Activated CD4-positive, alpha-beta T cell treated with anti-CD3 and anti-CD28 coated beads for 4 hours (primary cell): ENCODE data around the gene ARID5B.

Source experiments
- DNase-seq, 2 donors: peaks; one replicate each; pipeline ENCODE4 v3.0.0-alpha.2; 2020

The ARID5B gene

DNA sequence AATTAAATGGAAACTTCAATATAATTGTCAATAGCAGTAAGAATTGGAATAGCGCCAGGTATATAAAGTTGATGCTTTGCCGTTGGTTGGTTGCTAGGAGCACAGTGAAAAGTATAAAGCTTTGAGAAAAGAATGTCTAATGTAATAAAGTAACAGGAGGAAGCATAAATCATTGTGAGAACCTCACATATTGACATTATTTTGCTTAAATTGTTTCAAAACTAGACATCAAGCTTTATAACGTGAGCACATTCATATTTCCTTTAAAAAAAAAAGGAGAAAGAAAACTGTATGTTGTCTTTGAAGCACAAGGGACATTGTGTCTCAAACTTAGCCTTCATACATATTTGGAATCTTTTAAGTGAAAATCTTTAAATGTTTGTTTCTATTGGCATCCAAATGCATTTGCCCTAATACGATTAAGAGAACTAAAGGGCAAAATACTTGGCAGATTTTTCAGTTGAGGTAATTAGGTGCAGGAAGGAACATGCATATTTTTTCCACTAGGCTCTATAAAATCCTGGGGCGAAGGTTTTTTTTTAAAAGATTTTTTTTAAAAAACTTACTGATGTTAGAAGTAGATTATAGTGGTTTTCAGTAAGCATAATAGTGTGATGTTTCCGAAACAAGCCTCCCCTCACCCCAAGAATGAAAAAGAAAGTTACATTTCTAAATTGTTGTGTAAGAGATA, 92.4 kb downstream of the ARID5B start:
- no peak for DNase-seq

DNA sequence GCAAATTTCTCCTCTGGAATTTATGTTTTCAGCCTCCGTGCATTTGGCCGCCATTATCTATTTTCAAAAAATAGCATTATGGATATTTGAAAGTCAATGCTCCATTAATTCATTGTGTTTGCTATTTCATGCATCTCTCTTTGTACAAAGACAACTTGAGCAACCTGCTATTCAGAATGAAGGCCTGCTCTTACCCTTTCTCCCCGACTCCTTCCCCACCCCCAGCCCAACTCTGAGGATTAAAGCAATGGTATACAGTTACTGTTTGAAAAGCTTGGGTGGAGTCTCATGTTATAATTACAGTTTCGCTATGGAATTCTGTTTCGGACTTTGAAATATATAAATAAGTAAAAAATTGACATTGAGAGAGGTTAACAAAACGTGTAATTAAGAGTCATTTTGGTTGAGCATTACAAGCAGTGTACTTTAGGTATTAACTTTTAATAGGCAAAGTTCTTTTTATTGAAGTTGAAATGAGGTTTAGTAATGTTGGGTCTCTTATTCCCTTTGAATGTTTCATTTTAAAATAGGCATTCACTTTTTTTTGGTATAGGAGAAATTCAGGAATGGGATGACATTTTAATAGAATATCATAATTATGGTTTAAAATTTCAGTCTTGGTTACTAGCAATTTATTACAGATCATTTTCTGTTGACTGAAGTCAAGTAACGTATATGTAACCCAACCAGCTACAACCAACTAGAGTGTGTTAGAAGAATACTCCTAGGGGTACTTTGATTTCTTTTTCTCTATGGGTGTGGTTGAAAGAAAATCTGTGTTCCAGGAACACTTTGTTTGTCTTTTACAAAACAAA, 93.1 kb downstream of the ARID5B start:
- no peak for DNase-seq

DNA sequence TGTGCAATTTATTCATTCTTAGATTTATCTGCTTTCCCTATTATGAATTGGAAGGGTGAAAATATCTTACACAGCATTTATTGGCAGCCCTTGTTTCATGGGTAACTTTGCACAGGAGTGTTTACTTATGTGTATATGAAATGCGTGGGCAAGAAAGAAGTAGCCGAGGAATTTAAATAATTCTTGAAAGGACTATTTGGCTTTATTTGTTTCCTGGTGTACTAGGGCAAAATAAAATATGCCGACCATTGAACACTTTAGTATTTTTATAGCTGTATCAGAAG, 93.7 kb downstream of the ARID5B start:
- DNase-seq, result no peak

DNA sequence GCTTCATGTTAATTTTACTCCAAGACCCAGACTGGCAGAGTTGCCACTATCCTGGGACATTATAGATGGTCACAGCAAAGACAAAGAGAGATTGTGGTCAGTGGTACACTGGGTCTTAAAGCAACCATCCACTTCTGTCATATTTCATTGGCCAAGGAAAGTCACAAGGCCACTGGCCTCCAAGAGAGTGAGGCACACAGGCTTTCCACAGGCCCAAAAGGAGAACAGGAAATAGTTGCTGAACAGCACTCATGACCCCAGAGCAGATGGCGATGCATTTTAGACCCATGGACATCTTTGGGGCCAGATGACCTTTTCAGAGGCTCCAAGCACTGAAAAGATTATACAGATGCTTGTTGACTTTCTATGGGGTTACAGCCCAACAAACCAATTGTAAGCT, 97.4 kb downstream of the ARID5B start:
- DNase-seq, result no peak

DNA sequence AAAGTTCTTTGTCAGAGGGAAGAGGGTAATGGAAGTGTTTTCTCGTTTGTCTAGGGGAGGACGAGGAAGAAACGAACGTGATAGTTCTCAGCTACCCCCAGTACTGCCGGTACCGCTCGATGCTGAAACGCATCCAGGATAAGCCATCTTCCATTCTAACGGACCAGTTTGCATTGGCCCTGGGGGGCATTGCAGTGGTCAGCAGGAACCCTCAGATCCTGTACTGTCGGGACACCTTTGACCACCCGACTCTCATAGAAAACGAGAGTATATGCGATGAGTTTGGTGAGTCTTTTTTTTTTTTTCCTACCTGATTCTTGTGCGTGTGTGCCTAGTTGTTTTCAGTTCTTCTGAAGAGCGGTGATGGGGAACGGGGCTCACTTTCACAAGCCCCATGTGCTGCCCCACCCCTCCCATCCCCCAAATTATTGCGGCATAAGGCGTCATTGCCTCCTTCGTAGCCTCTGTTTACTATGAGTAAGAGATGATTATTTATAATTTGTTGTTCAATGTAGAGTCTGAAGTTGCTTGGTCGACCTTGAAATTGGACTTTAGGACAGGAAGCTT, 98.6 kb downstream of the ARID5B start:
- DNase-seq, result no peak

DNA sequence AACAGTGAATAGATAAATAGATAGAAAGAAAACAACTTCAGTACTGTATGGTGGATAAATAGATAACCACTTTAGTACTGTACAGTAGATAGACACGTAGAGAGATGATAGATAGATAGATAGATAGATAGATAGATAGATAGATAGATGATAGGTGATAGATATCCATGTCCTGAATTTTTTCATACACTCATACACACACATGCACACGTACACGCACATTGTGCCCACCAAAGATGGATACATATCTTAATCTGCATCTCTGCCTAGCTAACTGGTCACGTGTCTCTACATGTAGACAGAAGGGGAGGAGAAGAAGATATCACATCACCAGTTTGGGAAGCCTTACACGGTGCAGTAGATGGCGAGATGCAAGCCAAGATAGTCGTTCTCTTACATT, 99.2 kb downstream of the ARID5B start:
- no peak for DNase-seq

DNA sequence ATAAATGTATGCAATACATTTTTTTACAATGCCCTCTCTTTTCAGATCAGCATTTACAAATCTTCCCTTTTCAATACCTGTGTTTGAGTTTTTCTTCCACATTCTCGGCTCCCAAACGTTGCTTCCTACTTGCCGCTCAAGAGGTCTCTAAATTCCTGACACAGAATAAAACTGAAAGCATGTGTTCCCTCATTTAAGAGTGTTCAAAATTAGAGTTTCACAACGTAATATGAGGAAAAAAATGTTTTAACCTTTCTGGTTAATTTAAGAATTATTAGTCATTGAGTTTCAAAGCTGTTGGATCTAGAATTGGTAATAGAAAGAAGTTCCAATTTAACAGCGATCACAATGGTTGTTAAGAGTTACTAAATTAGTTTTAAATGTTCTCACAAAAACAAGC, 100.4 kb downstream of the ARID5B start:
- no peak for DNase-seq

DNA sequence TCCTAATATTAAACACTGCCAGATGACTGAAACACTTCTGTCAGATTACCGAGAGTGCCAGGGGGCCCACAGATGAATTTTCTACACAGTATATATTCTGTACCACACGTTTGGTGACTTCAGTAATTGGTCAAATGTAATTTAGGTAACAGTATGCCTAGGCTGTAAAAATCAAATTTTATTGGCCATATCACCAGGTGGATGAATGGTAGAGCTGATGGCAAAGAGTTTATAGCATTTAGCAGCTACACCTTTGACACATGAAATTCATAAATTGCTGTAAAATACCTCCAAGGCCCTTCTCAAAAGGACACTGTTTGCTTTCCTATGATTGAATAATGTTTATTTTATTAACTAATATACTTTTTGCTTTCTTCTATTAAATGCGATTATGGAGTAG, 101.3 kb downstream of the ARID5B start:
- DNase-seq, result no peak

DNA sequence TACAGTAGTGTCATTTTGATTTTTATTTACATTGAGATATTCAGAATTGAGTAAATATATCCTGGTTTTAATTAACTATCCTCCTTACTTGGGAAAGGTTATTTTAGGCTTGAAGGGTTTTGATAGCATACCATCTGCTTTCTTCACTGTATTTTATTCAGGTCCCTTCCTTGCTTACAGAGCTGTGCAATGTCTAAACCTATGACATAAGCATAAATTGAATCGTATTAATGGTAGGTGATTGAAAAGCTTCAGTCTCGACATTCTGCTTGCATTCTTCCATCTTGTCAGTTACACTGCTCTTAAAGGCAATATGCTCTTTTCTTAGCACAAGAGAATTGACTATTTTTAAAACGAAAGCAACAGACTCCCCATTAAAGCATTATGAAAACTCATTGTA, 102.5 kb downstream of the ARID5B start:
- DNase-seq, result no peak

DNA sequence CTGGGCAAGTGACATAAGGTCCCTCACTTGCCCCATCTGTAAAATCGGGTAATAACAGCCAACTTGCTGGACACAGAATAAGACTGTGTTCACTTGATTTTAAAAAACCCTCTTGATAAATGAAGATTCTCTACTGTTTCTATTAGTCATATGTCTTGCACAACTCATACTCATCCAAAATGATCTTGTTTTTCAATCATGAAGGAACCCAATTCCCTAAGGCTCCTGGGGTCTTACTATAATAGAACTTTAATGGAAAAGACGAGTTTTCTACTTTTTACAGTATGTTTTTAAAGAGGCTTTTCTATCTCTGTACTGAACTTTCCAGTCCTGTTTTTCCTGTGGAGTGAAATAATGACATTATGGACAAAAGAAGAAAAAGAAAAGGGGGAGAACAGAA, 103.8 kb downstream of the ARID5B start:
- DNase-seq, result no peak

DNA sequence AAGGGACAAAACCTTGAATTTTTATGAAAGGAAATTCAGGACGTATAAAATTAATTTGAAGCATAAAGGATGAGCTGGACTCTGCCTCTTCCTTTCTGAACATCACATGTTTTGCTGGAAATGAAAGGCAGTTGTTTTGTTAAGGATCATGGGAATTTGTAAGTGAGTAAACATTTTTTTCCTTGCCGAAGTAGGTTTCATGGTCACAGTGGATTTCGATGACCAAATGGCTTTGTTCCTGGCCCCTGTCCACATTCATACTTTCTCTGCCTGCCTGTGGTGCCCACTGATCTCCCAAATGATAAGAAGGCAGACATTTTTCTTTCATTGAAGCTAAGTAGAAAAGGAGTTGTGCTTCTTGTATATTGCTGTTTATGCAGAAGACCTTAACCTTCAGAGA, 104.2 kb downstream of the ARID5B start:
- no peak for DNase-seq

DNA sequence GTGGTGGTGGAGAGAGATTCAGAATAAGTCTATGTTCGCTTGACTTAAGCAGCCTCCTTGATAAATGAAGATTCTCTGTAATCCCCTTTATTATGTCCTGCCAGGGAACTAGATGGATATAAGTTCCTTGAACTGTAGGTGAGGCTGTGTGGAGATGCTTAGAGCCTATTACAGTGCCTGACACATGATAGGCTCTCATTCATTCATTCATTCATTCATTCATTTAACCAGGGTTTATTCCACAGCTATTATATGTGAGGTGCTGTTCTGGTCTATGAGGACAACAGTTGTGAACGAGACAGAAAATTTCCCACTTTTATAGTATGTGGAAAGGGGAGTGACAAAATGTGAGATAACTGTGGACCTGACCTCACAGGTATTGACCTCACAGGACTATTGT, 105.6 kb downstream of the ARID5B start:
- no peak for DNase-seq

DNA sequence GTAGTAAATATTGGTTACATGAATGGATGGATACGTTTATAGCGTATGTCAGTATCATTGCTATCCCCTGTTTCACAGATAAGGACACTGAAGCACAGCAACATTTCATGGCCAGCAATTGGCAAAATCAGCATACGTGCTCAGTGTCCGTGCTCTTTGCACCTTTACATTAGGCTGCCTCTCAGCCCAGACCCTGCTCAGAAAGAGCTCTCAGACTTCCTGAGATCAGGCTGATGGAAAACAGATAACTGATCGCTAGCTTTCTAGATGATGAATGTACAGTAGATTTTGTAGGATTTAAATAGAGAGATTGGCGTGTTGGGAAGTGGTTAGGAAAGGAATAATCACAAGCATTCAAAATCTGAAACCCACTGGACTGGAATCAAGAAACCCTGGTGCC, 106.7 kb downstream of the ARID5B start:
- DNase-seq, result no peak

DNA sequence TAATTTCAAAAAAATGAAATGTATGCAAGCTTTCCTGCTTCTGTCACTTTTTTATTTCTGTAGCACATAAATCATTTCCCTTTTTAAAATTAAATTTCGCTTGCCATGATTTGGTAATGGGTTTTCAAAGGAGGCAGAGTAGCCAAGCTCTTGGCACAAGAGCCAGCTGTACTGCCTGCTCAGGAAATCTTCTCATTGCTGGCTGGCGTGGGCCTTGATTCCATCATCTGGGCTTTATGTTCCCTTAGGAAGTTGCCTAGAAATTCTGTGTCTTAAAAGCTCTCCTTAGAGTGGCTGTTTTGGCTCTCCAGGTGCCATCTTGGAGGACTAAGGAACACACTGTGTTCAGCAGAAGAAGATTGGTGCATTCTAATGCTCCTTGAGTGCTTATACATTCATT, 107.4 kb downstream of the ARID5B start:
- no peak for DNase-seq

DNA sequence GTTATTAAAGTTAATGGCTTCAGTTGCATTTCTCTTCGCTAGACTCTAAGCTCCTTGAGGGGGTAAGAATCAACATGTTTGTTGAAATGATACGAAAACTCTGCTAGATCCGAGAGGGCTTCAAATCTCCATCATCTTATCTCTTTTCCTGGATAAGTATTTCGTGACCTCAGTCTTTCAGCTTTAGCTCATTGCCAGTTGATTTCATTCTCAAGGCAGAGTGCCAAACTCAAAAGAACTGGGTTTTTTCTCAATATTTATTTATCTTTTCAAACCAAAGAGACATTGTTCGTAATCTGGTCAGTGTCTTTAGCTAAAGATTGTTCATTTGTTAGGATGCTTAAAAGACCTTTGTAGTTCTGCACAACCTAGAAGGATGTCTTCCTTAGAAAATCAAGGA, 108.9 kb downstream of the ARID5B start:
- DNase-seq, result no peak

DNA sequence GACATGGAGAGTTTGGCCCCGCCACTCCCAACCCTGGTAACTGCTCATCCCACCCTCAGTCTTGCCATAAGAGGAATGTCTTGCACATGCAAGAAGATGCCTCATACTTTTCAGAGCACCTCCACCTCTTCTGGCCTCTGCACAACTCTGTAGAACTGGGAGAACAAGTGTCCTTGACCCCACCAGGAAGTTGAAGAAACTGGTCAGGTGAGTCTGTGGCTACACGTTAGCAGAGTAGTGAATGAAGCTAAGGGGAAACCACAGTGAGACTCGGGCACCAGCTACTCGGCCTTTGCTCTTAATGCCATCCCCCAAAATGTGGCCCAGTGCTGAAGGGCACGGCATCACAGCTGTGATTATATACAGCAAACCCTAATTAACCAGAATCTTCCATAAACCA, 110.1 kb downstream of the ARID5B start:
- DNase-seq, result no peak

DNA sequence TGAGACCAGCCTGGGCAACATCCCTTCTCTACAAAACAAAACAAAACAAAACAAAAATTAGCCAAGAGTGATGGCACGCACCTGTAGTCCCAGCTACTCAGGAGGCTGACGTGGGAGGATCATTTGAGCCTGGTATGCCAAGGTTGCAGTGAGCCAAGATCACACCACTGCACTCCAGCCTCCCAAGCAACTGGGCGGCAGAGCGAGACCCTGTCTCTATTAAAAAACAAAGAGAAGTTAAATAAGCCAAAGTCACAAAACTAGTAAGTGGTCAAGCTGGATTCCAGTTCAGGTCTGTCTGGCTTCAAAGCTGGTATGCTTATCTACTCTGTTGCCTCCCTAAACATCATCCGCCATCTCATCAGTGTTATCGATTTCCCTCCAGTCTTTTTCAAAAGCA, 110.8 kb downstream of the ARID5B start:
- DNase-seq, result no peak

DNA sequence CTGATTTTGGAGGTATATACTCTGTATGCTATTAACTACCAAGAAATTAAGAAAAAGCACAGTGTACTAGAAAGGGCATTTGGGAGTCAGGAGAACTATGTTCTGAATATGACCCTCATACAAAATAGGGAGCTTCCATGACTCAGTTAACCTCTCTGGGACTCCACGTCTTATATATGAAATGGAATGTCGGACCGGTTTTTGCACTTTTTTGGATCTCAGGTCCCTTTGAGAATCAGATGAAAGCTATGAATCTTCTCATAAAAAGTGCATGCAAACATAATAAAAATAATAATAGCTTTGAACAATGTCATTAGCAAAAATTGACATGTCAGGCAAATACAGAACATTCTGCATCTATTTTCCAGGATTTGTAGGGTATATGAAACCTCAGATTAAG, 113.0 kb downstream of the ARID5B start:
- no peak for DNase-seq

DNA sequence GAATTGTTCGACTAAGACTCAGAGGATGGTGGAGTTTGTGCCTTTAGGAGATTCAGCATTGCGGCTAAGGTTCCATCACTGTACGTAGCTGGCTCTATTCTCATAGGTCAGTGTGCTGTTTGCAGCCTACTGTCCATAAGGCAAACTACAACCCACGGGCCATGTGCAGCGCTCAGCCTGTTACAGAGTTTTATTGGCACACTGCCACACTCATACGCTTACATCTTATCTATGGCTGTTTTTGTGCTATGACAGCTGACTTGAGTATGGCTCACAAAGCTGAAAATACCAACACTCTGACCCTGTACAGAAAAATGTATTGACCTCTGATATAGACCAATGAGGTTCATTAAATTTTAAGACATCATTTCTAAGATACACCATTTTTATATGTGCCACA, 114.5 kb downstream of the ARID5B start:
- DNase-seq, result no peak

DNA sequence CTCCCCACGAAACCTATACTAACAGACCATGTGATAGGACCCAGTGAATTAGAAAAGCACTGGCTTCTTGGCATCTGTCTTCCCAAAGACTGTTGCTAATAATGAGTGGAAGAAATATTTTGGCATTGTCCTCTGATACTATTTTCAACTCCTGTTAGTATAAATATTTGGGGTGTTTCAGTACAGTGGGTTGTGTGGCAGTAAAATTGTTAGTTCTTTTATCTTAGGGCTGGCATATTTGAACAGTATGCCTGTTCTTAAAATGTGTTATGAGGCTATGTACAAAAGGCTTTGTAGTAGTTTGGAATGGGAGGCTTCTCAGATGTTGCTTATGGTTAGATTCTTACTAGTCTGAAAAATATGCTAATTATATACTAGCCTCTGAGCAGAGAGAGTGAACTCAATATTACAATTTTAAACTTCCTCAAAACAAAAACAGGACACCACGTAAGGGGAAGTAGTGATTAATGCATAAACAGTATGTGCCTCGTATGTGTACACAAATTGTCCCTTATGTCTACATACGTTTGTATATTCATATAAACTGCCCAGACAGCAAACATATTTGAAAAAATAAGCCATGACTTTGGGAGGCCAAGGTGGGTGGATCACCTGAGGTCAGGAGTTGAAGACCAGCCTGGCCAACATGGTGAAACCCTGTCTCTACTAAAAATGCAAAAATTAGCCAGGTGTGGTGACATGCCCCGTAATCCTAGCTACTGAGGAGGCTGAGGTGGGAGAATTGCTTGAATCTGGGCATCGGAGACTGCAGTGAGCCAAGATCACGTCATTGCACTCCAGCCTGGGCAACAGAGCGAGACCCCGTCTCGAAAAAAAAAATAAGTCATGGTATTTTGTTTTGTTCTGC, 115.4 kb downstream of the ARID5B start:
- no peak for DNase-seq

DNA sequence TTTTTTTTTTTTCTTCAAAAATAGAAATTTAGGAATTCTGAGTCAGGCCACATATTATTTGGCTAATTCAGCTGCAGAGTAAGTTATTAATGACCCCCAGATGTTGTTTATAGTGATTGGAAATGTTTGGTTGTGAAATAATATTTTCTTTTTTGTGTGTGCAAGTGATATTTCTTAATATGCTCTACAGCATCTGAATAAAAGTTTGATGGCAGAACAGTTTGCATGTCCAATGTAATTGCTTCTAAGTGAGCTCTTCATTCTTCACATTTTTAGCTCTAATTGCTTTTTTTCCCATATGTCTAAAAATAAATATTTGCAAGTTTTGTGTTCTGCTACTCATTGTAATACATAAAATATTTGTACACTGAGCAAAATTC, 116.0 kb downstream of the ARID5B start:
- DNase-seq, result no peak

DNA sequence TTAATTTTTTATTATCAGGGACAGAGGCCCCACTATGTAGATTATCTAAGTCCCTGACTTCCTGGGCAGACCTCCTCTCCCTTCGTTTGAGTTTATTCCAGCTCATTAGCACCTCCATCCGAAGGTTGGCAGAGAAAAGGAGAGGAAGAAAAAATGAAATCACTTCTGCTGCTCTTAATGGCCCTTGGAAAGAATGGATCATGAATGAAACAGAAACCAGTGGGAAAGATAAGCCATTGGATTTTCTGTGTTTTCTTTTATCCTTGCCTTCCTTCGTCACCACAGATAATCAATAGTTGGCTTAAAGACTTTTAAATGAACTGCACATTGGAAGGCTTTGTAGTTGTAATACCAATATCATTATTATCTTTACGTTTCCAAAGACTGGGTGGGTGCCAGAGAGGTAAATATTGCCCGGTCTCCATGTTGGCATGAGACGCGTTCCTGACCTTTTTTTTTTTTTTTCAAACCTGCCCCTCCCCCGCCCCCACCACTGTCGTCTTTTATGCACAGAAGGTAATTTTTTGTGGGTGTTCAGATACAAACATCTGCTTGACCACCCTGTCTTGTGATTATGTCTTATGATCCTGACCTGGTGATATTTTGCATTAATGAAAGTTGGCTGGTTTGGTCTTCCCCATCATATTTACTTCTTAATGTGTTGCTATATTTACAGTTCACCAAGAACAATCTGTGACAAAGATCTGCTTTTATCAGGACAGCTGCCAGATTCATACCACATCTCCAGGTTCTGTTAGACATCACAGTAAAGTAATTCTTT, 116.8 kb downstream of the ARID5B start:
- DNase-seq, result no peak
